ENCODE measurements around the gene IL3.

- TF ChIP-seq CTCF (IDR thresholded peaks at IDR 0.05; ENCODE audit: low read depth, low read length, poor library complexity, severe bottlenecking) (no peak), EZH2phosphoT487 (IDR thresholded peaks at IDR 0.05; ENCODE audit: borderline replicate concordance, low read length) (no peak)
Observed at GRCh38 chr5:132098151-132098594, 37.7 kb downstream of the IL3 start.
